Endothelial cell of umbilical vein (primary cell): ENCODE measurements around the gene SDK2.

ENCODE experiments used
- CTCF ChIP-seq, 2 donors: IDR thresholded peaks; 1 replicate in 1 of 2; 2 replicates in 1 of 2; pipeline ENCODE4 v1.5.1; 2011; ENCODE audit warnings: low read length in 2 of 2, mild to moderate bottlenecking in 2 of 2, moderate library complexity in 2 of 2, control low read depth in 1 of 2, inconsistent platforms in 1 of 2, low read depth in 1 of 2; ENCODE audit not compliant: insufficient read depth in 1 of 2; ENCODE audit errors: extremely low read depth in 1 of 2
- EZH2 ChIP-seq: IDR thresholded peaks from 2 replicates; pipeline ENCODE4 v1.6.1; 2012; ENCODE audit warnings: borderline replicate concordance, low read depth, mild to moderate bottlenecking, moderate library complexity, low read length, inconsistent platforms; ENCODE audit not compliant: severe bottlenecking
- FOS ChIP-seq: IDR thresholded peaks from 2 replicates; pipeline ENCODE4 v1.6.1; 2011; ENCODE audit warnings: mild to moderate bottlenecking, low read length, moderate library complexity, borderline replicate concordance; ENCODE audit not compliant: insufficient read depth
- JUN ChIP-seq: IDR thresholded peaks from 2 replicates; pipeline ENCODE4 v1.6.1; 2011; ENCODE audit warnings: borderline replicate concordance, low read depth; ENCODE audit not compliant: insufficient read length, insufficient read depth
- MAX ChIP-seq: IDR thresholded peaks from 2 replicates; pipeline ENCODE4 v1.6.1; 2011; ENCODE audit not compliant: insufficient read depth, insufficient read length
- POLR2A ChIP-seq: IDR thresholded peaks from 2 replicates; pipeline ENCODE4 v1.6.1; 2012; ENCODE audit warnings: low read depth, mild to moderate bottlenecking, control low read depth, low read length
- POLR2AphosphoS5 ChIP-seq: IDR thresholded peaks from 2 replicates; pipeline ENCODE4 v1.6.1; 2012; ENCODE audit warnings: low read depth, mild to moderate bottlenecking, control low read depth, low read length, moderate library complexity; ENCODE audit not compliant: insufficient read depth

- TF ChIP-seq POLR2A (no peak), CTCF (IDR thresholded peaks at IDR 0.05; ENCODE audit: extremely low read depth in 1 of 2, insufficient read depth in 1 of 2, low read depth in 1 of 2, low read length in 2 of 2) (no peak), MAX (no peak), JUN (no peak), POLR2AphosphoS5 (no peak), FOS (no peak), EZH2 (no peak)
These were observed 148.6 kb downstream of the SDK2 start for GRCh38 chr17:73495641-73496040.
